ENCODE results near the gene PTH2. TPM values are rescaled to one million over a fixed set of nuclear protein-coding genes. Genes with fewer than 3 reads are reported as not detected.

Gene PTH2
- total and polyA plus RNA-seq, 2 of the 8 experiments (the other 6 are each of a cell fraction or from before 2014, with no cell fraction given) = not detected

DNA sequence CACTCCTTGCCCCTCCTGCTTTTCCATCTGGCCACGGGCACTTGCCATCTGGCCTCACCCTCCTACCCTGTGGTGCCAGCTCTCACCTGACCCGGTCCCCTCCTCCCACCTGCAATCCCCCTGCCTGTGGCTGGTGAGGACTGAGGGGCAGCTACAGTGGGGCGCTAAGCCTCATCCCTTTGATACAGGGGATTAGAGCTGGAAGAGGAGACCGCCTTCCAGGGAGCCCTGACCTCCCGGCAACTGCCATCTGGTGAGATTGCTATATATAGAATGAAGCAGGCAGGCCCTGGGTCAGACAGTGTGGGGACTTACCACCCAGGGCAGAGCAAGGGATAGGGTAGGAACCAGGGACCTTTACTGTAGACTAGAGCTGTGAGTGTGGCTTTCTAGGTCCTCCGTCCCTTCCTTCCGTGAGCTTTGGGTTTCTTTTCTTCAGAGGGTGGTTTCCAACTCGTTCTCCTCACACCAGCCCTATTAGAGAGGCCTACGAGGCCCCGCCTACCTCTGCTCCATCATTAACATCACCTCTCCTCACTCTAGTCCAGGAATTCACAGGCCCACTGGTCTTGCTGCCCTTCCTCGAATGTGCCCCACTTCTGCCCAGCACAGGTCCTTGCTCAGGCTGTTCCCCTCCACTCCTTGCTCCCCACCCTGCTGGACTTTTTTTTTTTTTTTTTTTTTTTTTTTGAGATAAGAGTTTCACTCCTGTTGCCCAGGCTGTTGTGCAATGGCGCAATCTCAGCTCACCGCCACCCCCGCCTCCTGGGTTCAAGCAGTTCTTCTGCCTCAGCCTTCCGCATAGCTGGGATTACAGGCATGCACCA lies 27.4 kb downstream of the PTH2 start (continued):
- TF ChIP-seq SP4 (IDR thresholded peaks at IDR 0.05; ENCODE audit: low read length) (no peak), KDM4A (IDR thresholded peaks at IDR 0.05; ENCODE audit: low read depth, low read length, severe bottlenecking) (no peak), CBX8 (IDR thresholded peaks at IDR 0.05; ENCODE audit: borderline replicate concordance, low read depth, low read length) (no peak), MAFK (IDR thresholded peaks at IDR 0.05; ENCODE audit: low read depth, low read length) (no peak), BACH1 (IDR thresholded peaks at IDR 0.05; ENCODE audit: low read length) (no peak), CHD2 (IDR thresholded peaks at IDR 0.05; ENCODE audit: low read length) (no peak)
- TF ChIP-seq, protein P1, sequence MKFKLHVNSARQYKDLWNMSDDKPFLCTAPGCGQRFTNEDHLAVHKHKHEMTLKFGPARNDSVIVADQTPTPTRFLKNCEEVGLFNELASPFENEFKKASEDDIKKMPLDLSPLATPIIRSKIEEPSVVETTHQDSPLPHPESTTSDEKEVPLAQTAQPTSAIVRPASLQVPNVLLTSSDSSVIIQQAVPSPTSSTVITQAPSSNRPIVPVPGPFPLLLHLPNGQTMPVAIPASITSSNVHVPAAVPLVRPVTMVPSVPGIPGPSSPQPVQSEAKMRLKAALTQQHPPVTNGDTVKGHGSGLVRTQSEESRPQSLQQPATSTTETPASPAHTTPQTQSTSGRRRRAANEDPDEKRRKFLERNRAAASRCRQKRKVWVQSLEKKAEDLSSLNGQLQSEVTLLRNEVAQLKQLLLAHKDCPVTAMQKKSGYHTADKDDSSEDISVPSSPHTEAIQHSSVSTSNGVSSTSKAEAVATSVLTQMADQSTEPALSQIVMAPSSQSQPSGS (IDR thresholded peaks at IDR 0.05; ENCODE audit: low read length) = no peak
- TF ChIP-seq, protein P2, sequence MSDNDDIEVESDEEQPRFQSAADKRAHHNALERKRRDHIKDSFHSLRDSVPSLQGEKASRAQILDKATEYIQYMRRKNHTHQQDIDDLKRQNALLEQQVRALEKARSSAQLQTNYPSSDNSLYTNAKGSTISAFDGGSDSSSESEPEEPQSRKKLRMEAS (IDR thresholded peaks at IDR 0.05) = no peak
- TF ChIP-seq, protein P3, sequence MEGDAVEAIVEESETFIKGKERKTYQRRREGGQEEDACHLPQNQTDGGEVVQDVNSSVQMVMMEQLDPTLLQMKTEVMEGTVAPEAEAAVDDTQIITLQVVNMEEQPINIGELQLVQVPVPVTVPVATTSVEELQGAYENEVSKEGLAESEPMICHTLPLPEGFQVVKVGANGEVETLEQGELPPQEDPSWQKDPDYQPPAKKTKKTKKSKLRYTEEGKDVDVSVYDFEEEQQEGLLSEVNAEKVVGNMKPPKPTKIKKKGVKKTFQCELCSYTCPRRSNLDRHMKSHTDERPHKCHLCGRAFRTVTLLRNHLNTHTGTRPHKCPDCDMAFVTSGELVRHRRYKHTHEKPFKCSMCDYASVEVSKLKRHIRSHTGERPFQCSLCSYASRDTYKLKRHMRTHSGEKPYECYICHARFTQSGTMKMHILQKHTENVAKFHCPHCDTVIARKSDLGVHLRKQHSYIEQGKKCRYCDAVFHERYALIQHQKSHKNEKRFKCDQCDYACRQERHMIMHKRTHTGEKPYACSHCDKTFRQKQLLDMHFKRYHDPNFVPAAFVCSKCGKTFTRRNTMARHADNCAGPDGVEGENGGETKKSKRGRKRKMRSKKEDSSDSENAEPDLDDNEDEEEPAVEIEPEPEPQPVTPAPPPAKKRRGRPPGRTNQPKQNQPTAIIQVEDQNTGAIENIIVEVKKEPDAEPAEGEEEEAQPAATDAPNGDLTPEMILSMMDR (IDR thresholded peaks at IDR 0.05; ENCODE audit: control extremely low read depth in 1 of 3, insufficient read depth in 1 of 3, low read depth in 1 of 3, low read length in 3 of 3) = no peak
